ELF-1 (cell line): ENCODE data around the gene AGPAT3.

Experiments used
- DNase-seq: peaks from one replicate; pipeline ENCODE4 v3.0.0-alpha.2; 2016; ENCODE audit warnings: low read depth, low spot score

AGPAT3 gene

DNA sequence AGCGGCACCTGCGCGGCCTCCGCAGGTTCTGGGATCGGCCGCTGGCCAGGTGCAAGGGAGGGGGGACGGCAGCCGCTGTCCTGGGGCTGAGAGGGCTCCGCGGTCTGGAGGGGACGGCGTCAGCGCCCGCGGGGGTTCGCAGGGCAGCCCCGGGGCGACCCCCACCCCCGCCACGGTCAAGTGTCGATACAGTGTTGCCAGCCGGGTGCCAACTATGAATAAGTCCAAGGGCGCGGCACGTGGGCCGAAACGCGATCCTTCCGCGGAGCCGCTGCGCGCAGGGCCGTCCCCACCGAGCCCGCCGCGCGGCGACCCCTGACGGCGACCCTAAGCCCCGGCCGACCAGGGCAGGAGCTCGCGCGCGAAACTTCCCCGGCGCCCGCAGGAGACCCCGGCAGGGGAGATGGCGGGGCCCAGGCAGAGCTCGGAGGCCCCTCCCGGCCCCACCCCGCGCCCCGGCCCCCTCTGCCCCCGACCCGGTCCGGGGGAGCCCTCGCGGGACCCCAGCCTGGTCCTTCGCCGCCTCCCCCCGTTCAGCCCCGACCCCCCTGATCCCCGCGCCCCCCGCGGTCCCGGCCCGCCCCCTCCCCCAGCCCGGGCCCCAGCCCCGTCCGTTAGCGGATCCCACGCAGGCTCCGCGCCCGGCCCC, 586 bp upstream of the AGPAT3 start:
- DNase-seq: peak; percentile 30

DNA sequence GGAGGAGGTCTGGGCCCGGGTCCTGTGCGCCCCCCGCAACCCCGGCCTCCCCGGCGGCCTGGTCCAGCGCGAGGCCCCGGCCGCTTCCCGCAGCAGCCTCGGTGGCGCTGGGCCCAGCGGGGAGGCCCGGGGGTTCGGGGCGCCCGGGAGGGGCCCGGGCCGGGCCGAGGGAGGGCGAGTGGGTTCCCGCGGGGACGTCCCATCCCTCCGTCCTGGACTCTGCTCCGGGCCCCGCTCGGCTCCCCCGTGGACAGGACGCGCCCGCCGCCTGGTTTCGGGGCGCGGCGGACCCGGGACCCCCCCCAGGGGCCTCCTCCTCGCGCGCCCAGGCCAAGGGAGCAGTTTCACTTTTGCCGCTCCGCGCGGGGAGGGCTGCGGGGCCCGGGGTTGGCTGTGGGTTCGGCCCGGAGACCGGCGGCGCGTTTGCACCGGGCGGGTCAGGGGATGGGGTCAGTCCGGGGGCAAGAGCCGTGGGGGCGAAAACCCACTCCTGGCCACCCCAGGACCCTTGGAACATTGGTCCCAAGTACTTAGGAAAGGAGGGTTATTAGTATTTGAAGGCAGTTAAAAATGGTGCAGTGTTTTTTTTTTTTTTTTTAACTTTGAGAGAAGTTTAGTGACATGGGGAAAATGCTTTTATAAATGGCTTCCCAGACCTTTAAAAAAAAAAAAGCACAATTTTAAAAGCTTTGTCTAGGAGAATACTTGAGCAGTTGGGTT, 677 bp downstream of the AGPAT3 start:
- DNase-seq: no peak

DNA sequence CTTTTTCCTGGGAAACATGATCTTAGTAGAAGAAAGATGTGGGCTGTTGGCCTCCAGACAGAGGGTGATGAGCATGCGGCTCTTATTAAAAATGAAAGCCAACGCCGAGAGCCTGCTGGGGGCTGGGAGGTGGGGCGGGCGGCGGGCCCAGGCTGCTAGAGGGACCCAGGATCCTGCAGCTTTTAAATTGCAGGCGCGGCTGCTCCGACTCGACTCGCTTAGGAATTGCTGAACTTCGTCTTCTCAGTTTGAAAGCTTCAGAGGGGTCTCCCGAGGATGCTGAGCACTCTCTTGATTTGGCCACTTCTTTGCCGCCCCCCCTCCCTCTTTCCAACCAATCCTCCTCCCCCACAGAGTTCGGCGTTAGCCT, 1.2 kb downstream of the AGPAT3 start:
- no peak for DNase-seq

DNA sequence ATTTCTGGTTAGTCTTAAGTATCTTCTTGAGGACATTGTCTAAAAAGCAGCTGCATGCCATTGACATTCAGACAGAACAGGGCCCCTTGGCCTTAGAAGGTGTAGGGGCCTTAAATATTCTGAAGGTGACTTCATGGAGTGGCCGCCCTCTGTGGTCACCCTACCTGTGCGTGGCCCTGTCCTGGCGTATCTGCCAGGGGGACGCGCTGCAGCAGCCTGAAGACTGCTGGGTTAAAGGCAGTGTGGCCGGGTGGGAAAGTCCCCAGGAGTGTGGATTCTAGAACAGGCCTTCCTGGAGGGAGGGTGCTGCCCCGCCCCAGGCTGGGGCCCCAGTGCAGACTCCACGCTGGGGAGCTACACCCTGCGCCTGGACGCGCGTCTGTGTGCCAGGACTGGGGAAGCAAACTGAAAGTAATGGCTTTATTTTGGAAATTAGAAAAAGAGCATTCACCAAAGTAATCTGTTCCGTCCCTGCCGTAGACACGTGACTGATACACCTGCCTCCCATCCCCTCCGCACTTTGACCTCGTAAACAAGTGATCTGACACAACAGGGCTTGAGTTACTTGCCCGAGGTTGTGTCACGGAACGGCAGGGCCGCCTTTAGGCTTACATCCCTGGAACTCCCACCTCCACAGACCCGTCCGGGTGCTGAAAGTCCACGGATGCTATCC, 1.8 kb downstream of the AGPAT3 start:
- peak; percentile 40 for DNase-seq

DNA sequence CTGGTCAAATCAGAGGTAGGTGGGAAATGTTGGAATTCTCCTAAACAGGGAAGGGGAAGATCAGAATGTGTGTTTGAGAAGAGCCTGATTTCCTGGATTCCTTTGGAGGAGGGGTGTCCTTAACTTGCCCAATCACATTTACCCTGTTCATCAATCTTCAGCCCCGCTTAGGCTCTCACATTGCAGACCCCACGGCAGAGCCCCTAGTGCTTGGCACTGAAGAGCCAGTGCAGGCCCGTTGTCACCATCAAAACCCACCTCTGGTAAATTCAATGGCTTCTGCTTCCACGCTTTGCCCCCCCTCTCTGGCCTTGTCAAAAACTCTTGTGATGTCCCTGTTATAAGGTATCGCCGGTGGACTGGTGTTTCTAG, 2.3 kb downstream of the AGPAT3 start:
- DNase-seq: no peak

DNA sequence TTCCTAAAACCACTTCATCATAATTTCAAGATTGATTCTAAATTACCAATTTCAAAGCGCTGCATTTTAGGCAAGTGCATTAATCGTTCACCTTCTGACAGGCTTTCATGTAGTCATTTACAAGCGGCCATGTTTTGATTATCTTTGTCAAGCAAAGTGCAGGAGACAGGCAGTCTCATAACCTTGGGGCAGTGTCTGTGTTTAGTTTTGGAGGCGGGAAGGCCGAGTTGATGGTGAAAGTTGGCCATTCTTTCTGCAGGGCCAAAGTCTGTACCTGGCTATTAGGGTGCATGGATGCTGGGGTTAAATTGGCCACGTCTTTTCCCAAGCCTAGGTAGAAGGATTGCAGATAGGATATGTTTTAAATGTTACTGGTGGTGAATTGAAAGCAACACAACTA, 2.9 kb downstream of the AGPAT3 start:
- DNase-seq: no peak

DNA sequence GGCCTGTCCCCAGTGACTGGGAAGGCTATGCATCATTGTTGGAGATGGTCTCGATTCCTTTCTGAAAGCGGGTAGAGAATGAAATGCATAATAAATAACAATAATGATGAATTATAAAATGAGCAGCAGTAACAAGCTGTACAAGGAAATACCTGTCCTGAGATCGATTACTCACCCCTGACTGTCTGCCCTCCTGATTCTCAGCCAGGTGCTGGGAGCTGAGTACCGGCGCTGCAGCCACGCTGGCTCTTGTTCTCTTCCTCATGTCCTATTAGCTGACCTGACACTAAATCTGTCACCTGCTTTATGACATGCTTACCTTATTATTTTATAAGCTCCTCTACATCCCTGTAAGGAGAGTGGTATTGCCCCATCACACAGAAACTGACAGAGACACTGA, 3.4 kb downstream of the AGPAT3 start:
- DNase-seq: no peak

DNA sequence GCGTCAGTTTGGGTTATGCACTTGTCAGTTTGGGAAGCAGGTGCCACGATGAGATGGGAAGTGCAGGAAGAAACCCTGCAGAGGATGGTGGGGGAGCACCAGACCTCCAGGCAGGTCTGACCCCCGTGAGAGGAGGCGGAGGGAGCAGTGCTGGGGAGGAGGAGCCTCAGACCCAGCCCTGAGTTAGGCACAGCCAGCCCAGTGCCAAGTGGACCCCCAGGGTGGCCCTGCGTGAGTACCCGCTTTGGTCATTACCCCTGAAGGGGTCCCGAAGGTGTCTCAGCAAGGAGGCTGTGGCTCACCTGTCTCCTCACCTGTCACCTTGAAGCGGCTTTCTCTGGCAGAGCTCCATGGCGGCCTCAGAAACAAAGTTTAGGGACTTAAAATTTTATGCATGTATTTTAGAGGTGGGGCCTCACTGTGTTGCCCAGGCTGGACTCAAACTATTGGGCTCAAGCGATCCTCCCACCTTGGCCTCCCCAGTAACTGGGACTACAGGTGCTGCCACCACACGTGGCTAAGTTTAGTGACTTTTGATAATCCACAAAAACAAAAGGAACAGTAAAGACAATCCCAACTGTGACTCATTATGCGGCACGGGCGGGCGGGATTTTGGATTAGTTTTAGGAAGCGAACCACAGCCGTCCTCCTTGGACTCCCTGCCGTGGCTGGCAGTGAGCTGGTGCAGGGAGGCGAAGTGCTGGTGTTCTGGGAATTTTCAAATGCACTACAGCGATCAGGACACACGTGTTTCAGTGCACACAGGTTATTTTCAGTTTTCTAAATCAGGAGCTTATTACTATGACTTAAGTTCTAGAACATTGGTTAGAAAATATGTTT, 4.7 kb downstream of the AGPAT3 start:
- no peak for DNase-seq

DNA sequence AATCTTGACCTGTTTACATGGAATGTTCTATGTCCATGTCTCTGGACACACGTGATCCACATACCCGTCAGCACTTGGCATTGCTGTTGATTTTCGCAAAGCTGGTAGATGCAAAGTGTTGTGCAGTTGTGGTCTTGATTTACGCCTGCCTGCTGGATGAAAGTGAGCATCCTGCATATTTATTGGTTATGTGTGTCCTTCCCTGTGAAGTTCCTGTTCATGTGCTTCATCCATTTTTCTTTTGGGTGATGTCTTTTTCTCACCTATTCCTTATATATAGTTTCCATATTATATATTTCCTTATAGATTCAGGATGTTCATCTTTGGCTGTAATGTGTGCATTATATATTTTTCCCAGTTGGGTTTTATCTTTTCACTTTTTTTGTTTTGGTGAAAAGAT, 6.5 kb downstream of the AGPAT3 start:
- no peak for DNase-seq

DNA sequence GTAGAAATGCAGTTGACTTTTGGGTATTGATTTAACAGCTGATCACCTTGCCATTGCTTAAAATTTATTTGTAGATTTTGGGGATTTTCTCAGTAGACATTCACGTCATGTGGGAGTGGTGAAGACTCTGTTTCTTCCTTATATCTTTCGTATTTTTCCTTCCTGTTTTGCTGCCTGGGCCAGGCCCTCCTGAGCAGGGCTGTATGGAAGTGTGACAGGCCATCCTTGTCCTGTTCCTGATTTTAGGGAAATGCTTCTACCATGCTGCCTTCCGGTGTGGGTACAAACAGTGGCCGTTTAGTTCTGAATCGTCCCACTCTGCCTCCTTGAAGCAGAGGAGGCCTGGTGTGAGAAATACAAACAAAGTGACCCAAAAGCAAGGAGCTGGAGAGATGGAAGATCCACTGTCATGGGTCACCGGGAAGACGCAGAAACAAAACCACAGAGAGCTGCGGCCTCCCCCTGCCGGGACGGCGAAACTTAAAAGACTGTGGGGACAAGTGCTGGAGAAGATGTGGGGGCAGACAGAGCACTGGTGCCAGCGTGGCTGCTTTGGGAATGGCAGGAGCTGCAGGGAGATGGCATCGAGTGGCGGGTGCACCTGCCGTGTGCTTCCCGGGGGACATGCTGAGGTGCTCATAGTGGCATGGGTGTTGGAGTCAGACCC, 7.6 kb downstream of the AGPAT3 start:
- DNase-seq: no peak

DNA sequence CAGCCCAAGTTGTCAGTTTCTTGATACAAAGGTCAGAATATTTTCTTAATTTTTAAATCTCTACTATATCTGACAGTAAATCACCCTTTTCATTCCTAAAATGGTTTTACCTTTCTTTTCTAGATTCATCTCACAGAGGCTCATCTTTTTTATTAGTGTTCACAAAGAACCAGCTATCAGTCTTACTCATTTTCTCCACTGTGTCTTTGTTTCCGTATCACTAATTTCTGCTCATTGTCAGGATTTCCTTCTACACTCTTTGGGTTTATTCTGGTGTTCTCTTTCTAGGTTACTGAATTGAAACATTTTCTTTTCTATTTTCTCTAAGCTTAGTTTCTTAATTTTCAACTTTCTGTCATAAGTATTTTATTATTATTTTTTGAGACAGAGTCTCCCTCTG, 8.7 kb downstream of the AGPAT3 start:
- no peak for DNase-seq

DNA sequence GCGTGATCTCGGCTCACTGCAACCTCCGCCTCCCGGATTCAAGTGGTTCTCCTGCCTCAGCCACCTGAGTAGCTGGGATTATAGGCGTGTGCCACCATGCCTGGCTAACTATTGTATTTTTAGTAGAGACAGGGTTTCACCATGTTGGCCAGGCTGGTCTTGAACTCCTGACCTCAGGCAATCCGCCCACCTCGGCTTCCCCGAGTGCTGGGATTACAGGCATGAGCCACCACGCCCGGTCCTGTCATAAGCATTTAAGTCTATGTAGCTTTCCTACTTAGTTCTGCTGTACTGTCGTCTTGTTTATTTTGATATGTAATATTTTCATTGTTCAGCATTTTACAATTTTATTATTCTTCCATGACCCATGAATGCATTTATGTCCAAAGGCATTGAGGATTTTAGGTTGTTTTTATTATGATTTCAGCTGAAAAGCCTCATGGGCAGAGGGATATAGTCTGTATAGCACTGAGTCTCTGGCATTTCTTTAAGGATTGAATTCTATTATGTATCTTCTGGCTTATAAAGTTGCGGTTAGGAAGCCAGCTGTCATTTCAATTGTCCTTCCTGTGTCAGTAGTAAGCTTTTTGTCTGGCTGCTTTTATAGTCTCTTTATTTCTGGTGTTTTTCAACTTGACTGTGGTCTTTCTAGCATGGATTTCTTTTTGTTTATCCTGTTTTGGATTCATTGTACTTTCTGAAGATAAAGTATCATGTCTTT, 9.2 kb downstream of the AGPAT3 start:
- DNase-seq: no peak

DNA sequence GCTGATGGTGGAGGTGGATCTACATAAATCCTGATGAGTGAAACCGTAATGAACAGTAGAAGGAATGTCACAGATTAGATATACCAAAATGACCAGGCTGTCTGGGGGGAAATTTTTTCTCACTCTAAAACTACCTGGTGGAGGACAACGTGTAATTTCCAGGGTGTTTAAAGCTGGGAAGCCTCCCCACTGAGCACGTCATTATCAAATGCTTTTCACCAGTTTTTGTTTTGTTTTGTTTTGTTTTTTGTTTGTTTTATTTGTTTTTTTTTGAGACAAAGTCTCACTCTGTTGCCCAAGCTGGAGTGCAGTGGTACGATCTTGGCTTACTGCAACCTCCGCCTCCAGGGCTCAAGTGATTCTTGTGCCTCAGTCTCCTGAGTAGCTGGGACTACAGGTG, 11.6 kb downstream of the AGPAT3 start:
- DNase-seq: no peak

DNA sequence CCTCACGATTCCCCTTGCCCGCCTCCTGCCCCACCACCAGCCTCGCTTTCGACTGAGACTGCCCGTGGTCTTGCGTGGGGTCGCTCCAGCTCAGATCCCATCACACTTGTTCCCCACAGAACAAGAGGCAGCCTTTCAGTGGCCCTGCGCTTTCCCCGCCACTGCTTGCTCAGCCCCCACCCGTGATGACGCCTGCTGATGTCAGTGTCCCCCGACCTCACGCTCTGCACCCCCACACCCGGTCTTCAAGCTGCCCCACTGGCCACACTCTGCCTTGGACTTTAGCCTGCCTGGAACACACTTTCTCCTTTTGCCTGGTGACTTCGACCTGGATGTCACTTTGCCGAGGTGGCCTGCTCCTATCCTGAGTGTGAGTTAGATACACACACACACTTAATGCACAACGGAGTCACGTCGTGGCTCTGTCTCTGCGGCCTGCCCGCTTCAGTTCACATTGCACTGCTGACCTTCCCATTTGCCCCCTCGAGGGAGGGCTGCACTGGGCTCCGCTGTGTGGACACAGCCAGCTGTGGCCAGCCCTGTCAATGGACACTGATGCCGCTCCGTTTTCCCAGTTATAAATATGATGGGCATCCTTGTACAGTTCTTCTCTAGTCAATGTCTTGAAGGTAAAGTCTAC, 13.0 kb downstream of the AGPAT3 start:
- no peak for DNase-seq

DNA sequence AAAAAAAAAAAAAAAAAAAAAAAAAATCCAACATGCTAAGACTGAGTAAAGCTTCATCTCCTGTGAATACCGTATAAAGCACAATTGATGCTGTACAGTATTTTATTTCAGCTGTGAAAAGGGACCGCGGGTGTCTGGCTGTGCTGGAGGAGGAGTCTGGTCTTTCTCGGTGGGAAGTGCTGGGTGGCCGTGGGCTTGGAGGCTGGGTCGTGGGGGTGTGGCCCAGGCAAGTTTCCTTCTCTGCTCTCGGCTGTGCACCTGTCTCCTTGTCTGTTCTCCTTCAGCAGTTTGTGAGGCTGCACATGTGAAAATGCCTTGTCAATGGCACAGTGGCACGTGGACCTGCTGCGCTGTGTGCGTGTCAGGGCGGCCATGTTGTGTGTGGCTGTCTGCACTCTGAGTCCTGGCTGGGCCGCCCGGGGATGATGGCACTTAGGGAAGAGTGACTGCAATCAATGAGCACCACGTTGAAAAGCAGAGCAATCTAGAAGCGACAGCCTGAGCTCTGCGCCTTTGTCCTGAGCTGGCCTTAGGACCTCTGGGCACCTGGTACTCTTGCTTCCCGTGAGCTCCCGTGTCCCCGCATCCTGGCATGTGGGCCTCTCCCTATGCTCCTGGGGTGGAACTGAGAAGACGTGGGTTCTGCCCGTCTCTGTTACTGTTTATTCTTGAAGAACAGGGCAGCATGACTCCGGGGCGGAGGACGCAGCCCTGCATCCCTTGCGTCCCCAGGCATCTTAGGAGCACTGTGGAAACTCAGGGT, 14.5 kb downstream of the AGPAT3 start:
- DNase-seq: no peak

DNA sequence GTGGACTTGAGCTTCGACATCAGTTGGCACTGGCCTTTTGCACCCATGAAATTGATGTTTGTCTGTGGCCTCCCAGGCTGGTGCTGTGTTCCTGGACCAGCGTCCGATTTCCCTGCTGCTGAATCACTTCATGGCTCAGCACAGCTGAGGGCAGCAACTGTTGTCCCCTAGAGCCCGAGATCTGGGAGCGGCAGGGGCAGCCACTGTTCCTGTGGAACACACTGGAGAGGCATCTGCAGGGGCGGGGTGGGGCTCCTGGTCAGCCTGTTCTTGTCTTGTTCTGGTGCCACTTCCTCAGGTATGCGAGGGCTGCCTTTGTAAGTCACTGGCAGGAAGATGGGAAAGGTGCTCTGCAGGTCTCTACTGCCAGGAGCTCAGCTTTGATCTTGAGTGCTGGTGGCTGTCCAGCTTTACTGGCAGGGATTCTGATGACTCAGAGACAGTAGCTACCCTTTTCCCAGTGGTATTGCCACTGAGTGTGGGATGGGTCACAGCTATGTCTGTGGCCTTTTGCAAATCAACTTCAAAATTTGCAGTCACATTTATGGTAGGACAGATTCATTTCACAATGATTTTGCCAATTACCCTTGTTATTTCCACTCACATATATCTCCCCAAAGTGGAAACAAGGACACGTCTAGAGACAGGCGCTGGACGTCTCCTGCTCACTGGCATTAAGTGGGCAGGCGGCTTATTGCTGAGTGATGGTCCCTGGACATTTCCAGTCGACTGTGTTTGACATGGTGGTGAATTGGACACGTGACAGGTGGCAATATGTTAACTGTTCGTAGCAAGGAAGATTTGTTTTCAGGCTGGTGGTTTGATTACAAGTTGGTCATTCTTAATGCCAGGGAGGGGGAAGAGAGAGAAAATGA, 15.3 kb downstream of the AGPAT3 start:
- DNase-seq: peak; percentile 35

DNA sequence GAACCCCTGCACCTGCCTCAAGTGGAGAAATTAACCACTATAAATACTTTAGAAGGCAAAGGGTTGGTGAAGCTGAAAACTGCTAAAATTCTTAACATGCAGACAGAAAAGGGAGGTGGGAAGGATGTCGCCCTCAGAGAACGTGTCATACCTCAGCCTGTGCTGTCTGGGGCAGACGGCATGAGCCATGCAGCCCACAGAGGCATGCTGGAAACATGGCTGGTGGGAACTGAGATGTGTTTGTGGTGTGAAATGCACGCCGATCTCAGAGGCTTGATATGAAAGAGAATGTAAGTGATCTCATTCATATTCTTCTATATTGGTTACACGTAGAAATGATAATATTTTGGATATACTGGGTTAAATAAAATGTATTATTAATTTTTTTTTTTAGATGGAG, 16.3 kb downstream of the AGPAT3 start:
- DNase-seq: no peak

DNA sequence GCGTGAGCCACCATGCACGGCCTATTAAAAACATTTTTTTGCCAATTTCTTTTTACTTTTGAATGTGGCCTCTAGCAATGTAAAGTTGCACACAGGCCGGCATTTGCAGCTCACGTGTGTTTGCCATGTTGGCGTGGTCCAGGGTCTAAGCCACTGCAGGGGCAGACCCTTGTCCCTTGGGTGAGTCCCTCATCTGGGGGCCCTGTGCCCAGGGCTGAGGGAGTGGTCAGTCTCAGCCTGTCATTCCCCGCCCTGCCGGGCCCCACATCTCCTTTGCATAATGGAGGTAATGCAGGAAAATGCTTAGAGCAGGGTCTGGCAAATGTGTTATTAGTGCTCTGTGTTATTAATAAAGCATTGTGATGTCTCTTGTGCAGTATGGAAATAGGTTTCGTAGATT, 16.9 kb downstream of the AGPAT3 start:
- no peak for DNase-seq
